ENCODE data around the gene ARMC10.

The ARMC10 gene

GRCh38 chr7:103113164-103113563 lies 38.2 kb downstream of the ARMC10 start:
- no peak for DNase-seq (ENCODE audit: low read depth)
- TF ChIP-seq POLR2A (IDR thresholded peaks at IDR 0.05; ENCODE audit: extremely low read depth, insufficient read length) (no peak), MYC (IDR thresholded peaks at IDR 0.05; ENCODE audit: low read depth, low read length) (no peak)
- TF ChIP-seq, protein P1, sequence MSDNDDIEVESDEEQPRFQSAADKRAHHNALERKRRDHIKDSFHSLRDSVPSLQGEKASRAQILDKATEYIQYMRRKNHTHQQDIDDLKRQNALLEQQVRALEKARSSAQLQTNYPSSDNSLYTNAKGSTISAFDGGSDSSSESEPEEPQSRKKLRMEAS (IDR thresholded peaks at IDR 0.05; ENCODE audit: low read depth, low read length), result no peak
- TF ChIP-seq, protein P2, sequence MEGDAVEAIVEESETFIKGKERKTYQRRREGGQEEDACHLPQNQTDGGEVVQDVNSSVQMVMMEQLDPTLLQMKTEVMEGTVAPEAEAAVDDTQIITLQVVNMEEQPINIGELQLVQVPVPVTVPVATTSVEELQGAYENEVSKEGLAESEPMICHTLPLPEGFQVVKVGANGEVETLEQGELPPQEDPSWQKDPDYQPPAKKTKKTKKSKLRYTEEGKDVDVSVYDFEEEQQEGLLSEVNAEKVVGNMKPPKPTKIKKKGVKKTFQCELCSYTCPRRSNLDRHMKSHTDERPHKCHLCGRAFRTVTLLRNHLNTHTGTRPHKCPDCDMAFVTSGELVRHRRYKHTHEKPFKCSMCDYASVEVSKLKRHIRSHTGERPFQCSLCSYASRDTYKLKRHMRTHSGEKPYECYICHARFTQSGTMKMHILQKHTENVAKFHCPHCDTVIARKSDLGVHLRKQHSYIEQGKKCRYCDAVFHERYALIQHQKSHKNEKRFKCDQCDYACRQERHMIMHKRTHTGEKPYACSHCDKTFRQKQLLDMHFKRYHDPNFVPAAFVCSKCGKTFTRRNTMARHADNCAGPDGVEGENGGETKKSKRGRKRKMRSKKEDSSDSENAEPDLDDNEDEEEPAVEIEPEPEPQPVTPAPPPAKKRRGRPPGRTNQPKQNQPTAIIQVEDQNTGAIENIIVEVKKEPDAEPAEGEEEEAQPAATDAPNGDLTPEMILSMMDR (IDR thresholded peaks at IDR 0.05; ENCODE audit: low read depth, low read length), result no peak
- no peak overlapping the region for H3K4me3 ChIP-seq (ENCODE audit: low read depth, low read length)

- H3K4me3 ChIP-seq (ENCODE audit: low read depth, low read length), result no peak overlapping the region
- TF ChIP-seq POLR2A (IDR thresholded peaks at IDR 0.05; ENCODE audit: extremely low read depth, insufficient read length), result no peak
- TF ChIP-seq, protein P1 (IDR thresholded peaks at IDR 0.05; ENCODE audit: low read depth, low read length), result no peak
- no peak for TF ChIP-seq MYC (IDR thresholded peaks at IDR 0.05; ENCODE audit: low read depth, low read length)
- TF ChIP-seq, protein P2 (IDR thresholded peaks at IDR 0.05; ENCODE audit: low read depth, low read length), result no peak
- no peak for DNase-seq (ENCODE audit: low read depth)
These were observed 39.7 kb downstream of the ARMC10 start for GRCh38 chr7:103114576-103115008.

DNA sequence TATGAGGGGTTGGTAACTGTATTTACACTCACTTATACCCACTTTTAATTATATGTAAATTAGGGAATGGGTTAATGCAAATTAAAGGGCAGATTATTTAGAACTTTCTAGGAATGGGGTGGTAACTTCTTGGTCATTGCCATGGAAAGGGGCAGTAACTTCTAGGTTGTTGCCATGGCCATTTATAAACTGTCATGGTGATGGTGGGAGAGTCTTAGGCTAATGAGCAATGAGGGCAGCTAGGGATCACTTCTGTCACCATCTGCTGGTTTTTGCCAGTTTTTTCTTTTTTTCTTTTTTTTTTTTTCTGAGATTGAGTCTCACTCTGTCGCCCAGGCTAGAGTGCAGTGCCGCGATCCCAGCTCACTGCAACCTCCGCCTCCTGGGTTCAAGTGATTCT lies 40.8 kb downstream of the ARMC10 start:
- TF ChIP-seq MYC (IDR thresholded peaks at IDR 0.05; ENCODE audit: low read depth, low read length) (no peak), POLR2A (IDR thresholded peaks at IDR 0.05; ENCODE audit: extremely low read depth, insufficient read length) (no peak)
- TF ChIP-seq, protein P1 (IDR thresholded peaks at IDR 0.05; ENCODE audit: low read depth, low read length), result no peak
- TF ChIP-seq, protein P2 (IDR thresholded peaks at IDR 0.05; ENCODE audit: low read depth, low read length), result no peak
- DNase-seq (ENCODE audit: low read depth), result no peak
- H3K4me3 ChIP-seq (ENCODE audit: low read depth, low read length), result no peak overlapping the region

DNA sequence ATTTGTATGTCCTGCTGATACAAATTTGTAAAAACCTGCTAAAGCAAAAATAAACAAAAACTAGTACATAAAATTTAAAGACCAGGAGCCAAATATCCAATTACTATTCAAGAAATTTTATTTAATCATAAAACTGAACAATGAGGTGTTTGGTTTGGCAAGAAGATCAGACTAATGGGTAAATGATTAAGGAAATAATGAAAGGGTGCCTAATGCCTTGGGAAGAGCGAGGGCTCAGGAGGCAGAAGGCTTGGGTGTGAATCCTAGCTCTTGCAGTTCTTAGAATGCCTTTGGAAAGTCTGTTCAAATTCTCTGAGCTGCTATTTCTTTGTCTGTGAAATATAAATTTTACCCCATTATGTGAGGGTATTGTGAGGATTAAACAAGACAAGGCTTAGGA lies 41.6 kb downstream of the ARMC10 start:
- no peak for DNase-seq (ENCODE audit: low read depth)
- no peak for TF ChIP-seq MYC (IDR thresholded peaks at IDR 0.05; ENCODE audit: low read depth, low read length)
- H3K4me3 ChIP-seq (ENCODE audit: low read depth, low read length), result no peak overlapping the region

GRCh38 chr7:103116991-103117390 lies 42.1 kb downstream of the ARMC10 start:
- DNase-seq (ENCODE audit: low read depth), result no peak
- no peak overlapping the region for H3K4me3 ChIP-seq (ENCODE audit: low read depth, low read length)
- TF ChIP-seq, protein P1 (IDR thresholded peaks at IDR 0.05; ENCODE audit: low read depth, low read length), result no peak
- TF ChIP-seq POLR2A (IDR thresholded peaks at IDR 0.05; ENCODE audit: extremely low read depth, insufficient read length), result no peak
- TF ChIP-seq MYC (IDR thresholded peaks at IDR 0.05; ENCODE audit: low read depth, low read length), result no peak
- TF ChIP-seq, protein P2 (IDR thresholded peaks at IDR 0.05; ENCODE audit: low read depth, low read length), result no peak

DNA sequence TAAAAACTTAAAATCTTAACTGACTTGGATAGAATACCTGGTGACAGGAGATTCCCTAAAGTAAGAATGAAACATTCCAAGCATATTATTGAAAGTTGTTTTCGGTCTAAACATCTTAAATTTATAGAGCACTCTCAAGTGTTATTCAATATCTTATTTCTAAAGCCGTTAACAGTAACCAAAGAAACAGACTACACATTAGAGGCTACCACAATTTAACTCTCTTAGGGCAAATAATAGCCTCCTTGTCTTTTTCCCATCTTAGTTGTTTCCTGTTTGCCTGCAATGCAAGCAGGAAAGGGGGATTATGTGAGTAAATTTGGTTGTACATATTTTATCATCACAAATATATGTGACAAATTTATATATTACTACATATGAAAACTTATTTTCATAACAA lies 42.5 kb downstream of the ARMC10 start:
- no peak overlapping the region for H3K4me3 ChIP-seq (ENCODE audit: low read depth, low read length)
- TF ChIP-seq, protein P2 (IDR thresholded peaks at IDR 0.05; ENCODE audit: low read depth, low read length), result no peak
- no peak for TF ChIP-seq POLR2A (IDR thresholded peaks at IDR 0.05; ENCODE audit: extremely low read depth, insufficient read length)
- no peak for DNase-seq (ENCODE audit: low read depth)
